Naive thymus-derived CD4-positive, alpha-beta T cell (primary cell): ENCODE measurements around the gene YIPF4. TPM values are rescaled to one million over a fixed set of nuclear protein-coding genes. Genes with fewer than 3 reads are reported as not detected.
A peak's percentile ranks its signal among the peaks of the same experiment; 100 is the strongest.
"Not testable (repeated sequence)": the region's sequence is repeated elsewhere in the genome, so short reads cannot be mapped to it uniquely, and the experiment has no call there.

Experiments
- ATAC-seq: fragments of 150-1000 bp; cut with Tn5 transposase; 2 replicates; pipeline ENCODE4 v1.10.0; 2021; ENCODE audit warnings: mild to moderate bottlenecking, moderate library complexity
- CTCF ChIA-PET: fragments of 350-600 bp; sonication (Branson Sonifier 250); formaldehyde crosslinking; loops from one replicate; lab custom pipeline; 2021; ENCODE audit warnings: antibody characterized with exemption; lab: Charles Lee
- POLR2A ChIA-PET: fragments of 350-600 bp; sonication (Branson Sonifier 250); formaldehyde crosslinking; loops from one replicate; lab custom pipeline; 2021; ENCODE audit warnings: antibody characterized with exemption, inconsistent platforms; lab: Charles Lee
- DNase-seq, 9 donors: peaks; one replicate each; pipeline versions ENCODE4 v3.0.0 to v3.0.0-alpha.2; 2020 to 2022; ENCODE audit warnings: mixed read lengths in 1 of 9
- H3K27ac ChIP-seq: one replicate; pipeline ENCODE4 v1.7.0; 2013; ENCODE audit warnings: mild to moderate bottlenecking, low read depth, low read length, moderate library complexity
- H3K27me3 ChIP-seq, 2 donors: one replicate each; pipeline ENCODE4 v1.7.0; 2013; ENCODE audit warnings: low read length in 2 of 2, mild to moderate bottlenecking in 2 of 2, moderate library complexity in 2 of 2; ENCODE audit not compliant: control insufficient read depth in 2 of 2, insufficient read depth in 2 of 2
- H3K36me3 ChIP-seq, 3 experiments: 1 replicate in 2 of 3; 2 replicates in 1 of 3; pipeline ENCODE4 v1.7.0; 2013; ENCODE audit warnings: low read length in 3 of 3, mild to moderate bottlenecking in 3 of 3, moderate library complexity in 1 of 3; ENCODE audit not compliant: insufficient read depth in 3 of 3, control insufficient read depth in 2 of 3
- H3K4me1 ChIP-seq, 2 donors: one replicate each; pipeline ENCODE4 v1.7.0; 2013; ENCODE audit warnings: low read length in 2 of 2, mild to moderate bottlenecking in 2 of 2, moderate library complexity in 1 of 2; ENCODE audit not compliant: control insufficient read depth in 2 of 2, insufficient read depth in 2 of 2
- H3K4me3 ChIP-seq: 2 replicates; pipeline ENCODE4 v1.7.0; 2013; ENCODE audit warnings: mild to moderate bottlenecking, low read length
- H3K9me3 ChIP-seq, 3 experiments: 1 replicate in 2 of 3; 2 replicates in 1 of 3; pipeline ENCODE4 v1.7.0; 2013; ENCODE audit warnings: low read length in 3 of 3; ENCODE audit not compliant: control insufficient read depth in 2 of 3
- H3K27ac Mint-ChIP-seq, 9 donors: one replicate each; pipeline ENCODE4 v1.8.0; 2020 to 2022; ENCODE audit warnings: mixed read lengths in 9 of 9, mild to moderate bottlenecking in 8 of 9, moderate library complexity in 5 of 9, inconsistent platforms in 2 of 9
- H3K27me3 Mint-ChIP-seq, 5 donors: one replicate each; pipeline ENCODE4 v1.8.0; 2021 to 2022; ENCODE audit warnings: mixed read lengths in 5 of 5, mild to moderate bottlenecking in 1 of 5
- H3K36me3 Mint-ChIP-seq, 5 donors: one replicate each; pipeline ENCODE4 v1.8.0; 2020 to 2022; ENCODE audit warnings: mixed read lengths in 5 of 5, mild to moderate bottlenecking in 3 of 5, inconsistent platforms in 1 of 5
- H3K4me1 Mint-ChIP-seq, 7 donors: one replicate each; pipeline ENCODE4 v1.8.0; 2020 to 2022; ENCODE audit warnings: mixed read lengths in 7 of 7, mild to moderate bottlenecking in 3 of 7, inconsistent platforms in 1 of 7
- H3K4me3 Mint-ChIP-seq, 10 donors: one replicate each; pipeline ENCODE4 v1.8.0; 2020 to 2022; ENCODE audit warnings: mild to moderate bottlenecking in 10 of 10, mixed read lengths in 10 of 10, moderate library complexity in 6 of 10, inconsistent platforms in 2 of 10
- H3K9me3 Mint-ChIP-seq, 11 donors: one replicate each; pipeline ENCODE4 v1.8.0; 2020 to 2022; ENCODE audit warnings: mixed read lengths in 11 of 11, mild to moderate bottlenecking in 4 of 11, inconsistent platforms in 1 of 11, moderate library complexity in 1 of 11
- intact Hi-C, 2 donors: fragments of 100-400 bp; cut with micrococcal nuclease; formaldehyde crosslinking; loops; one replicate each; pipeline ENCODE4 v1.15.1; 2023
- polyA plus RNA-seq, 2 donors: library from polyadenylated mRNA; unstranded; fragments of 300-500 nt; fragmentation: Illumina TruSeq; gene quantifications; one replicate each; pipeline ENCODE4 v1.2.3, GENCODE V29; 2021
- total RNA-seq, 6 experiments: library from RNA in 5 of 6; stranded (reverse) in 5 of 6; gene quantifications; 1 replicate in 5 of 6; 2 replicates in 1 of 6; pipeline ENCODE4 v1.2.3 and lab custom pipeline; 2021 to 2026

Gene YIPF4
- total and polyA plus RNA-seq, 7 experiments from 2014 or later, result 7.8 to 43.5 (median 24.9) TPM

DNA sequence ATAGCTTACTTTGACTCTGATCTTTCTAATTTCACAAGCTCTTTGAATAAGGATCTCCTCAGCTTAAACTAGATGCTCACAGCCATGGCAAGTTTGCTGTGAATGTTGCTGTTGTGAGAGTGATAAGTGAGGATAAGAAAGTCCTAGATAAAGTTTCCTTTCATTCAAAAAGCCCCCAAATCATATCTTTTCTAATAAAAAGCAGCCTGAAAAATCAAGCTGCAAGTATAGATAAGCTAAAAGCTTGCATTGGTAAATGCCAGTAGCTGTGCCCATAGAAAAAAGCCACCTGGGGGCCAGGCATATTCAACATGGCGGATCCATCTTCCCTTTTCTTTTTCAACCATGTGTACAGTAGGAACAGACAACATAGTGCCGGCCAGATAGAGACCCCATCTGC lies 17.3 kb upstream of the YIPF4 start:
- POLR2A ChIA-PET, result no interaction called here
- CTCF ChIA-PET, result no interaction called here
- intact Hi-C loops, result no loop called here
- H3K27me3 ChIP-seq, result no peaks in the 10 kb centered on the region
- peaks cover 0 to 4% (median 0%) of the 10 kb centered on the region in 5 donors for H3K36me3 Mint-ChIP-seq
- peaks cover 0 to 14% (median 4%) of the 10 kb centered on the region in 5 donors for H3K27me3 Mint-ChIP-seq
- ATAC-seq, result no peak
- no peak overlapping the region for H3K27ac ChIP-seq
- no peak overlapping the region for H3K4me3 Mint-ChIP-seq
- DNase-seq, result no peak
- no peaks in the 10 kb centered on the region for H3K4me1 ChIP-seq
- no peaks in the 10 kb centered on the region for H3K36me3 ChIP-seq
- H3K9me3 Mint-ChIP-seq, result no peaks in the 10 kb centered on the region
- no peak overlapping the region for H3K4me3 ChIP-seq
- no peak overlapping the region for H3K27ac Mint-ChIP-seq
- peaks cover 0 to 17% (median 3%) of the 10 kb centered on the region in 7 donors for H3K4me1 Mint-ChIP-seq
- H3K9me3 ChIP-seq, result no peaks in the 10 kb centered on the region

DNA sequence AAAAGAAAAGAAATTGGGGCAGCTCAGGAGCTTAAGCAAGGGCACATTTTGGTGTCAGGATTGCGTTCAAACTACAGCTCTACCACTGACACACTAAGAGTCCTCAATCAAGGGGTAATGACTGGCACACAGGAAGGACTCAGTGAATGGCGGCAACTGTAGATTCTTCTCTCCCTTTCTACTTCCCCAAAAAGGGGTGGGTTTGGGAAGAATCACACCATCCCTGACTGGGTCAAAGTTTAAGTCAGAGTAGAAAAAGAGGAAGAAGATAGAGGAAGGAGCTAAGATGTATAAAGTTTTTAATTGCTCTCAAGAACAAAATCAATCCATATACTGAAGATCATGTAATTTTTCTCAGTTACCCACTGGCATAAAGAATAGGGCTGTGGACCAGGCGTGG lies 15.6 kb upstream of the YIPF4 start:
- DNase-seq (no peak), ATAC-seq (peak; percentile 79)
- H3K27ac ChIP-seq, result no peak overlapping the region
- no peaks in the 10 kb centered on the region for H3K9me3 ChIP-seq
- H3K9me3 Mint-ChIP-seq, result no peaks in the 10 kb centered on the region
- ChIA-PET POLR2A (no interaction called here), CTCF (no interaction called here)
- H3K4me1 Mint-ChIP-seq, result peaks cover 0 to 17% (median 3%) of the 10 kb centered on the region in 7 donors
- no peak overlapping the region for H3K4me3 ChIP-seq
- H3K4me1 ChIP-seq, result no peaks in the 10 kb centered on the region
- no peaks in the 10 kb centered on the region for H3K27me3 ChIP-seq
- no peak overlapping the region for H3K27ac Mint-ChIP-seq
- peaks cover 0 to 14% (median under 1%) of the 10 kb centered on the region in 5 donors for H3K27me3 Mint-ChIP-seq
- intact Hi-C loops, result no loop called here
- H3K36me3 Mint-ChIP-seq, result peaks cover 0 to 4% (median 0%) of the 10 kb centered on the region in 5 donors
- no peak overlapping the region for H3K4me3 Mint-ChIP-seq
- H3K36me3 ChIP-seq, result no peaks in the 10 kb centered on the region

DNA sequence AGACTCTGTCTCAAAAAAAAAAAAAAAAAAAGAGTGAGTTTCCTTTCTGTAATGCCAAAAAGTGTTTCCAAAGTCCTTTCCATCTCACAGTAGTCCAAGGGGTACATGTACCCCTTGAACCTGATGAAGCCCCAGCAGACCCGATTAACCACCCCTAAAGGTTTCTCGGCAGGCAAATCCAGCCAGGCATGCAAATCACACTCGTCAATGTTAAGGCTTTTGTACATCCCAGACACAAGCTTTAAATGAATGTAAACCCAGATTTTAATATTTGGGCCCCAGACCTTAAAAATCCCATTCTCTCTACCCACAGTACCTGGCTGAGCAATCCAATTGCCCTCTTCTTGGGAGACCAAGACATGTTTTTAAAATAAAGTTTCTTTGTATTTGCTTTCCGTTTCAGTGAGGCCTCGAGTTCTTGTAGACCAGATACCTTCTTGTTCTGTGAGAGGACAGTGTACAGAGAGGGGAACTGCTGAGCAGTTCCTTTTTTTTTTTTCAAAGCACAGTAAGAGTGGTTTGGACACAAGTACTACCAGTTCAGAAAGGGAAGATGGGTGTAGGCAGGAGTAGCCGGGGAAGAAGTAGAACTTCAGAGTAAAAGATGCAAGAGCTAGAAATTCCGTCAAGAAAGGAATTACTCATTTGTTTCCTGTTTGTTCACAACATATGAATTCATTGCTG lies 13.1 kb upstream of the YIPF4 start, which contains the start of gene NLRC4:
NLRC4 (minus strand) TSS at position 465 of the 684 bp plus-strand sequence. CDS start 8,111 bp downstream, outside the sequence.
- Mint-ChIP-seq H3K36me3 (no peaks in the 10 kb centered on the region), H3K9me3 (no peaks in the 10 kb centered on the region), H3K27me3 (peaks cover 0 to 11% (median 3%) of the 10 kb centered on the region in 5 donors), H3K4me3 (peak within 1 kb of the TSS in 1 of 10 donors; percentile 61), H3K4me1 (peaks cover 0 to 13% (median 3%) of the 10 kb centered on the region in 7 donors), H3K27ac (peak within 1 kb of the TSS in 3 of 9 donors; percentile 20 to 88 (median 49))
- intact Hi-C loops, result no loop called here
- no peaks in the 10 kb centered on the region for H3K36me3 ChIP-seq
- DNase-seq (no peak), ATAC-seq (peak; percentile 86)
- no peaks in the 10 kb centered on the region for H3K9me3 ChIP-seq
- ChIA-PET POLR2A (no interaction called here), CTCF (no interaction called here)
- no peak within 1 kb of the TSS for H3K4me3 ChIP-seq
- H3K27me3 ChIP-seq, result no peaks in the 10 kb centered on the region
- no peak within 1 kb of the TSS for H3K27ac ChIP-seq
- no peaks in the 10 kb centered on the region for H3K4me1 ChIP-seq

DNA sequence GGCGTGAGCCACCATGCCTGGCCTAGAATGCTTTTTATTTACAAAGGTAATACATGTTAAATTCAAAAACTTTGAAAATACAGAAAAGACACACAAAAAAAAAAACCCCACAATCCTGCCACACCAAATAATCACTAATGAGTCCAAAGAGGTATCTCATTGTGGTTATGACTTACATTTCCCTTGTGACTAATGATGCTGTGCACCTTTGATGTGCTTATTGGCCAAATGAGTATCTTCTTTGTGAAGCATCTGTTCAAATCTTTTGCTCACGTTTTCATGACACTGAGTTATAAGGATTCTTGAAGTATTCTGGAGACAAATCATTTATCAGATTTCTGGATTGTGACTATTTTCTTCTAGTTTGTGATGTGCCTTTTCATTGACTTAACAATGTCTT lies 6.6 kb upstream of the YIPF4 start:
- intact Hi-C loops, result no loop called here
- H3K27me3 Mint-ChIP-seq, result peaks cover 0 to 8% (median 4%) of the 10 kb centered on the region in 5 donors
- H3K27ac Mint-ChIP-seq, result no peak overlapping the region
- ATAC-seq, result no peak
- H3K9me3 ChIP-seq, result no peaks in the 10 kb centered on the region
- POLR2A ChIA-PET, result no interaction called here
- H3K36me3 Mint-ChIP-seq, result no peaks in the 10 kb centered on the region
- H3K27me3 ChIP-seq, result no peaks in the 10 kb centered on the region
- no peak overlapping the region for H3K4me3 ChIP-seq
- H3K4me1 Mint-ChIP-seq, result peaks cover 0 to 4% (median 0%) of the 10 kb centered on the region in 7 donors
- DNase-seq, result no peak
- CTCF ChIA-PET, result no interaction called here
- no peaks in the 10 kb centered on the region for H3K4me1 ChIP-seq
- no peak overlapping the region for H3K4me3 Mint-ChIP-seq
- H3K27ac ChIP-seq, result no peak overlapping the region
- H3K9me3 Mint-ChIP-seq, result no peaks in the 10 kb centered on the region
- H3K36me3 ChIP-seq, result no peaks in the 10 kb centered on the region

DNA sequence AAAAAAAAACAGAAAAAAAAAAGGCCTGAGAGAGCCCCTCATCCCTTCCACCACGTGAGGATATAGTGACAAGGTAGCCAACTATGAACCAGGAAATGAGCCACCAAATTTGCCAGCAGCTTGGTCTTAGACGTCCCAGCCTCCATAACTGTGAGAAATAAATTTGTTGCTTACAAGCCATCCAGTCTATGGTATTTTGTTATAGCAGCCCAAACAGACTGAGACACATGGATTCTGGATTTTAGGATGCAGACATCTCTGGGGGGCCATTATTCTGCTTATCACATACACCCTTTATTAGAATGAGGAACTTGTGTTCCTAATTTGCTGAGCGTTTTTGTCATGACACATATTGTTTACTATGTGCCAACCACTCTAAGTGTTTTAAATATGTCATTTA lies 5.4 kb upstream of the YIPF4 start:
- intact Hi-C loops, result no loop called here
- no peak overlapping the region for H3K4me3 Mint-ChIP-seq
- no peak overlapping the region for H3K27ac ChIP-seq
- no peaks in the 10 kb centered on the region for H3K9me3 Mint-ChIP-seq
- peaks cover 0 to 8% (median 5%) of the 10 kb centered on the region in 7 donors for H3K4me1 Mint-ChIP-seq
- H3K9me3 ChIP-seq, result no peaks in the 10 kb centered on the region
- H3K36me3 Mint-ChIP-seq, result no peaks in the 10 kb centered on the region
- peaks cover 0 to 8% (median 4%) of the 10 kb centered on the region in 5 donors for H3K27me3 Mint-ChIP-seq
- H3K27me3 ChIP-seq, result no peaks in the 10 kb centered on the region
- ChIA-PET CTCF (no interaction called here), POLR2A (no interaction called here)
- no peak for DNase-seq
- no peak for ATAC-seq
- H3K4me3 ChIP-seq, result no peak overlapping the region
- H3K27ac Mint-ChIP-seq, result no peak overlapping the region
- H3K4me1 ChIP-seq, result no peaks in the 10 kb centered on the region
- no peaks in the 10 kb centered on the region for H3K36me3 ChIP-seq

DNA sequence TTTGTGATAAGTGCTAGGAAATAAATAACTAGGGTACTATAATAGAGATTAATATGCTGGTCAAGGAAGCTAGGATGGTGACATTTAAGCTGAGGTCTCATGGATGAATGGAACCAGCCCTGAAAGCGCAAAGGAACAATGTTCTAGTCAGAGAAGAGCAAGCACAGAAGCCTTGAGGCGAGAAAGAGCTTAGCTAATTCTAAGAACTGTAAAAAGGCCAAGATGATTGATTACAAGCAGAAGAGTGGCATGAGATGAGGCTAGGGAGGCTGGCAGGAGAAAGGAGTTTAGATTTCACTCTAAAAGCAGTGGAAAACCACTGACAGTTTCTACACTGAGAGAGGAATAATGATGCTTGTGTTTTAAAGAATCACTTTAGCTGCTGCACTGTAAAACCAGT lies 3.4 kb upstream of the YIPF4 start:
- no peak overlapping the region for H3K27ac ChIP-seq
- H3K4me1 ChIP-seq, result no peaks in the 10 kb centered on the region
- no peak overlapping the region for H3K27ac Mint-ChIP-seq
- no peak overlapping the region for H3K4me3 ChIP-seq
- peaks cover 0 to 3% (median 0%) of the 10 kb centered on the region in 5 donors for H3K36me3 Mint-ChIP-seq
- CTCF ChIA-PET, result no interaction called here
- ATAC-seq (no peak), DNase-seq (no peak)
- POLR2A ChIA-PET, result no interaction called here
- no peaks in the 10 kb centered on the region for H3K36me3 ChIP-seq
- H3K4me3 Mint-ChIP-seq, result no peak overlapping the region
- H3K9me3 Mint-ChIP-seq, result no peaks in the 10 kb centered on the region
- H3K27me3 ChIP-seq, result no peaks in the 10 kb centered on the region
- H3K4me1 Mint-ChIP-seq, result peaks cover 4 to 22% (median 19%) of the 10 kb centered on the region in 7 donors
- intact Hi-C loops, result no loop called here
- H3K9me3 ChIP-seq, result no peaks in the 10 kb centered on the region
- H3K27me3 Mint-ChIP-seq, result peaks cover 0 to 6% (median under 1%) of the 10 kb centered on the region in 5 donors

DNA sequence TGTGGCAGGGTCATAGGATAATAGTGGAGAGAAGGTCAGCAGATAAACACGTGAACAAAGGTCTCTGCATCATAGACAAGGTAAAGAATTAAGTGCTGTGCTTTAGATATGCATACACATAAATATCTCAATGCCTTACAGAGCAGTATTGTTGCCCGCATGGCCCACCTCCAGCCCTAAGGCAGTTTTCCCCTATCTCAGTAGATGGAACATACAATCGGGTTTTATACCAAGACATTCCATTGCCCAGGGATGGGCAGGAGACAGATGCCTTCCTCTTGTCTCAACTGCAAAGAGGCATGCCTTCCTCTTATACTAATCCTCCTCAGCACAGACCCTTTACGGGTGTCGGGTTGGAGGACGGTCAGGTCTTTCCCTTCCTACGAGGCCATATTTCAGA lies 1.9 kb upstream of the YIPF4 start:
- H3K36me3 ChIP-seq, H3K27me3 ChIP-seq, H3K9me3 Mint-ChIP-seq, ATAC-seq, H3K4me1 ChIP-seq, H3K4me3 ChIP-seq, H3K27me3 Mint-ChIP-seq, H3K36me3 Mint-ChIP-seq, DNase-seq, H3K27ac ChIP-seq, POLR2A ChIA-PET, H3K9me3 ChIP-seq, CTCF ChIA-PET: not testable (repeated sequence)
- Mint-ChIP-seq H3K27ac (peak overlapping the region in 1 of 9 donors; percentile 21), H3K4me1 (peaks cover 7 to 33% (median 24%) of the 10 kb centered on the region in 7 donors), H3K4me3 (peak overlapping the region in 2 of 10 donors; percentile 27 to 72)
- intact Hi-C loops, result loop anchor here in 1 of 2 donors (5.0 kb wide), 2 partner anchors 352 to 1322 kb away; partner anchors contain the start of genes FAM98A and TTC27
